ENCODE results near the gene SIGLEC8.

DNA sequence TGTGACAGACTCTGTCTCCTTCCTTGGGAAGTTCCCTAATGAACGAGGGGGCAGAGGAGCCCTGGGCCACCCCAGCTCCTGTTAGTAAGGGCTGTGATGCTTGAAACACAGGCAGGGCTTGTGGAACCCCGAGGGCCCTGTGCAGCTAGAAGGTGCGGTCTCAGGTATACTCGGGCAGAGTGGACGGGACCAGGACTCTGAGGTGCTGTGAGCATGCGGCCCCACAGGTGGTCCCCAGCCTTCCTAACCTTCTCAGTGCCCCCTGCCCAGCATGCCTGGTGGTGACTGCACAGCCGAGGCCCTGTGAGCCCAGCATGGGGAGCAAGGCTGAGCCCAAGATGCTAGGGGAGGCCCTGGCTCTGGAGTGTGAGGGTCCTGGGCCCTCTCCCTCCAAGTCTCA lies 4.0 kb upstream of the SIGLEC8 start:
- TF ChIP-seq, protein P1, sequence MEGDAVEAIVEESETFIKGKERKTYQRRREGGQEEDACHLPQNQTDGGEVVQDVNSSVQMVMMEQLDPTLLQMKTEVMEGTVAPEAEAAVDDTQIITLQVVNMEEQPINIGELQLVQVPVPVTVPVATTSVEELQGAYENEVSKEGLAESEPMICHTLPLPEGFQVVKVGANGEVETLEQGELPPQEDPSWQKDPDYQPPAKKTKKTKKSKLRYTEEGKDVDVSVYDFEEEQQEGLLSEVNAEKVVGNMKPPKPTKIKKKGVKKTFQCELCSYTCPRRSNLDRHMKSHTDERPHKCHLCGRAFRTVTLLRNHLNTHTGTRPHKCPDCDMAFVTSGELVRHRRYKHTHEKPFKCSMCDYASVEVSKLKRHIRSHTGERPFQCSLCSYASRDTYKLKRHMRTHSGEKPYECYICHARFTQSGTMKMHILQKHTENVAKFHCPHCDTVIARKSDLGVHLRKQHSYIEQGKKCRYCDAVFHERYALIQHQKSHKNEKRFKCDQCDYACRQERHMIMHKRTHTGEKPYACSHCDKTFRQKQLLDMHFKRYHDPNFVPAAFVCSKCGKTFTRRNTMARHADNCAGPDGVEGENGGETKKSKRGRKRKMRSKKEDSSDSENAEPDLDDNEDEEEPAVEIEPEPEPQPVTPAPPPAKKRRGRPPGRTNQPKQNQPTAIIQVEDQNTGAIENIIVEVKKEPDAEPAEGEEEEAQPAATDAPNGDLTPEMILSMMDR (conservative IDR thresholded peaks at IDR 0.05; ENCODE audit: low read length) = no peak
- no peak for TF ChIP-seq EZH2phosphoT487 (IDR thresholded peaks at IDR 0.05; ENCODE audit: borderline replicate concordance)
